Hepatocyte (in vitro differentiated cells): Measurements from ENCODE around the gene DAPK2.

Source experiments
- EZH2 ChIP-seq: fragments of 200-600 bp; sonication (generic); IDR thresholded peaks from 2 replicates; pipeline ENCODE4 v1.6.1; 2016; ENCODE audit warnings: antibody characterized with exemption, mild to moderate bottlenecking, borderline replicate concordance
- EZH2phosphoT487 ChIP-seq: fragments of 200-600 bp; sonication (generic); IDR thresholded peaks from one replicate; pipeline ENCODE4 v1.6.1; 2018; ENCODE audit warnings: antibody characterized with exemption, mild to moderate bottlenecking, low read depth, moderate library complexity; ENCODE audit not compliant: unreplicated experiment, severe bottlenecking
- TF ChIP-seq, protein P1 (sequence below): fragments of 200-600 bp; sonication (generic); IDR thresholded peaks from 2 replicates; pipeline ENCODE4 v1.5.1; 2016; ENCODE audit warnings: antibody characterized with exemption, mild to moderate bottlenecking; ENCODE audit not compliant: poor library complexity

DNA sequence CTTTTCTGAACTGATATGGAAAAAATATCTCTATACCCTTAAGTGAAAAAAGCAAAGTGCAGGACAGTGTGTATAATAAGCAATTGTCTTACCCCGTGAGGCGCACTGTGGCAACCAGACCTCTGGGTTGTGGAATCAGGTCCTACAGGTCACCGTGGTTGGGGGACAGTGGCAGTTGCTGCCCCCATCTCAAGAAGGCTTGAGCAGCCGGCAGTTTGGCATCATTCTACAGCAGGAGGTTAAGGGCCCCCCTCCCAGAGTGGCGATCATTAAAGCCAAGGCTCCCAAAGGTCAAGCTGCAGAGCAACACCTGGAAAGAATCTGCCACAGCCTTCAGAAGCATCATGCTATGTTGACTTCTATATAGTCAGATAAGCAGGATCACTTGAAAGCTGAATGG lies 156.5 kb downstream of the DAPK2 start:
- TF ChIP-seq EZH2: no peak
- TF ChIP-seq, protein P1, sequence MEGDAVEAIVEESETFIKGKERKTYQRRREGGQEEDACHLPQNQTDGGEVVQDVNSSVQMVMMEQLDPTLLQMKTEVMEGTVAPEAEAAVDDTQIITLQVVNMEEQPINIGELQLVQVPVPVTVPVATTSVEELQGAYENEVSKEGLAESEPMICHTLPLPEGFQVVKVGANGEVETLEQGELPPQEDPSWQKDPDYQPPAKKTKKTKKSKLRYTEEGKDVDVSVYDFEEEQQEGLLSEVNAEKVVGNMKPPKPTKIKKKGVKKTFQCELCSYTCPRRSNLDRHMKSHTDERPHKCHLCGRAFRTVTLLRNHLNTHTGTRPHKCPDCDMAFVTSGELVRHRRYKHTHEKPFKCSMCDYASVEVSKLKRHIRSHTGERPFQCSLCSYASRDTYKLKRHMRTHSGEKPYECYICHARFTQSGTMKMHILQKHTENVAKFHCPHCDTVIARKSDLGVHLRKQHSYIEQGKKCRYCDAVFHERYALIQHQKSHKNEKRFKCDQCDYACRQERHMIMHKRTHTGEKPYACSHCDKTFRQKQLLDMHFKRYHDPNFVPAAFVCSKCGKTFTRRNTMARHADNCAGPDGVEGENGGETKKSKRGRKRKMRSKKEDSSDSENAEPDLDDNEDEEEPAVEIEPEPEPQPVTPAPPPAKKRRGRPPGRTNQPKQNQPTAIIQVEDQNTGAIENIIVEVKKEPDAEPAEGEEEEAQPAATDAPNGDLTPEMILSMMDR: no peak
- TF ChIP-seq EZH2phosphoT487: no peak
